ENCODE results near the gene RASA3. TPM values are rescaled to one million over a fixed set of nuclear protein-coding genes. Genes with fewer than 3 reads are reported as not detected.
A peak's percentile ranks its signal among the peaks of the same experiment; 100 is the strongest.

Gene RASA3
- total RNA-seq, 1 donor from 2014 or later = 9.3 TPM

GRCh38 chr13:114012921-114013320, 119.5 kb downstream of the RASA3 start:
- Mint-ChIP-seq H3K27ac (no peak overlapping the region), H3K27me3 (no peaks in the 10 kb centered on the region), H3K4me1 (ENCODE audit: unreplicated experiment) (peaks cover 4% of the 10 kb centered on the region), H3K9me3 (no peaks in the 10 kb centered on the region), H3K4me3 (no peak overlapping the region), H3K36me3 (peaks cover 10% of the 10 kb centered on the region)
- DNase-seq (ENCODE audit: extremely low spot score, unreplicated experiment) = no peak
- no peak for TF ChIP-seq CTCF (conservative IDR thresholded peaks at IDR 0.05)

- no peak overlapping the region for H3K27ac Mint-ChIP-seq
- TF ChIP-seq CTCF (conservative IDR thresholded peaks at IDR 0.05) = no peak
- no peaks in the 10 kb centered on the region for H3K9me3 Mint-ChIP-seq
- no peak for DNase-seq (ENCODE audit: extremely low spot score, unreplicated experiment)
- H3K4me3 Mint-ChIP-seq = no peak overlapping the region
- peaks cover 10% of the 10 kb centered on the region for H3K36me3 Mint-ChIP-seq
- peaks cover 3% of the 10 kb centered on the region for H3K27me3 Mint-ChIP-seq
- peaks cover 4% of the 10 kb centered on the region for H3K4me1 Mint-ChIP-seq (ENCODE audit: unreplicated experiment)
These were observed 120.3 kb downstream of the RASA3 start for GRCh38 chr13:114012141-114012540.

- H3K27me3 Mint-ChIP-seq = peaks cover 3% of the 10 kb centered on the region
- H3K9me3 Mint-ChIP-seq = no peaks in the 10 kb centered on the region
- H3K27ac Mint-ChIP-seq = peak overlapping the region; percentile 27
- TF ChIP-seq CTCF (conservative IDR thresholded peaks at IDR 0.05) = no peak
- peaks cover 4% of the 10 kb centered on the region for H3K4me1 Mint-ChIP-seq (ENCODE audit: unreplicated experiment)
- no peak for DNase-seq (ENCODE audit: extremely low spot score, unreplicated experiment)
- peaks cover 10% of the 10 kb centered on the region for H3K36me3 Mint-ChIP-seq
- no peak overlapping the region for H3K4me3 Mint-ChIP-seq
These were observed 121.2 kb downstream of the RASA3 start for GRCh38 chr13:114011226-114011625.

- DNase-seq (ENCODE audit: extremely low spot score, unreplicated experiment) = no peak
- no peak for TF ChIP-seq CTCF (conservative IDR thresholded peaks at IDR 0.05)
- peaks cover 2% of the 10 kb centered on the region for H3K4me1 Mint-ChIP-seq (ENCODE audit: unreplicated experiment)
- no peaks in the 10 kb centered on the region for H3K9me3 Mint-ChIP-seq
- peak overlapping the region; percentile 27 for H3K27ac Mint-ChIP-seq
- H3K27me3 Mint-ChIP-seq = peaks cover 3% of the 10 kb centered on the region
- no peak overlapping the region for H3K4me3 Mint-ChIP-seq
- H3K36me3 Mint-ChIP-seq = peaks cover 10% of the 10 kb centered on the region
These were observed 121.9 kb downstream of the RASA3 start for GRCh38 chr13:114010401-114011101.

GRCh38 chr13:114009590-114010400, 122.6 kb downstream of the RASA3 start:
- Mint-ChIP-seq H3K4me3 (no peak overlapping the region), H3K9me3 (no peaks in the 10 kb centered on the region), H3K27ac (no peak overlapping the region), H3K36me3 (peaks cover 10% of the 10 kb centered on the region), H3K4me1 (ENCODE audit: unreplicated experiment) (no peaks in the 10 kb centered on the region), H3K27me3 (peaks cover 3% of the 10 kb centered on the region)
- no peak for TF ChIP-seq CTCF (conservative IDR thresholded peaks at IDR 0.05)
- DNase-seq (ENCODE audit: extremely low spot score, unreplicated experiment) = no peak
